Skeletal muscle tissue (tissue), 1 donor: ENCODE results near the gene NEUROG1. TPM values are rescaled to one million over a fixed set of nuclear protein-coding genes. Genes with fewer than 3 reads are reported as not detected.

Experiments used
- total RNA-seq: library from RNA; depleted of rRNA; stranded (reverse); fragments of >200 nt; gene quantifications from one replicate; pipeline ENCODE4 v1.2.3, GENCODE V29; 2014

NEUROG1 gene
- total RNA-seq, 1 donor from 2014 or later = not detected

Other genes starting within 250 kb of the NEUROG1 start
- 86.1 TPM for gene MACROH2A1, start 136.7 kb downstream of the NEUROG1 start, total RNA-seq
- not detected for gene DCANP1, start 88.6 kb downstream of the NEUROG1 start, total RNA-seq
- 0.52 TPM for gene TIFAB, start 83.6 kb downstream of the NEUROG1 start, total RNA-seq
- gene CXCL14, start 43.0 kb upstream of the NEUROG1 start, total RNA-seq = 19.8 TPM